ENCODE data around the gene NCKAP5.

Gene NCKAP5

GRCh38 chr2:132897111-132897510, 671.2 kb downstream of the NCKAP5 start:
- TF ChIP-seq, protein P1, sequence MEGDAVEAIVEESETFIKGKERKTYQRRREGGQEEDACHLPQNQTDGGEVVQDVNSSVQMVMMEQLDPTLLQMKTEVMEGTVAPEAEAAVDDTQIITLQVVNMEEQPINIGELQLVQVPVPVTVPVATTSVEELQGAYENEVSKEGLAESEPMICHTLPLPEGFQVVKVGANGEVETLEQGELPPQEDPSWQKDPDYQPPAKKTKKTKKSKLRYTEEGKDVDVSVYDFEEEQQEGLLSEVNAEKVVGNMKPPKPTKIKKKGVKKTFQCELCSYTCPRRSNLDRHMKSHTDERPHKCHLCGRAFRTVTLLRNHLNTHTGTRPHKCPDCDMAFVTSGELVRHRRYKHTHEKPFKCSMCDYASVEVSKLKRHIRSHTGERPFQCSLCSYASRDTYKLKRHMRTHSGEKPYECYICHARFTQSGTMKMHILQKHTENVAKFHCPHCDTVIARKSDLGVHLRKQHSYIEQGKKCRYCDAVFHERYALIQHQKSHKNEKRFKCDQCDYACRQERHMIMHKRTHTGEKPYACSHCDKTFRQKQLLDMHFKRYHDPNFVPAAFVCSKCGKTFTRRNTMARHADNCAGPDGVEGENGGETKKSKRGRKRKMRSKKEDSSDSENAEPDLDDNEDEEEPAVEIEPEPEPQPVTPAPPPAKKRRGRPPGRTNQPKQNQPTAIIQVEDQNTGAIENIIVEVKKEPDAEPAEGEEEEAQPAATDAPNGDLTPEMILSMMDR (IDR thresholded peaks at IDR 0.05; ENCODE audit: low read depth, low read length, missing control alignments) = no peak
- H3K4me3 ChIP-seq (ENCODE audit: low read depth, low read length) = no peak overlapping the region
- DNase-seq (ENCODE audit: low read depth) = no peak
- in situ Hi-C loops (cut with HindIII; ENCODE audit: low sequenced_read_pairs) = no loop called here

DNA sequence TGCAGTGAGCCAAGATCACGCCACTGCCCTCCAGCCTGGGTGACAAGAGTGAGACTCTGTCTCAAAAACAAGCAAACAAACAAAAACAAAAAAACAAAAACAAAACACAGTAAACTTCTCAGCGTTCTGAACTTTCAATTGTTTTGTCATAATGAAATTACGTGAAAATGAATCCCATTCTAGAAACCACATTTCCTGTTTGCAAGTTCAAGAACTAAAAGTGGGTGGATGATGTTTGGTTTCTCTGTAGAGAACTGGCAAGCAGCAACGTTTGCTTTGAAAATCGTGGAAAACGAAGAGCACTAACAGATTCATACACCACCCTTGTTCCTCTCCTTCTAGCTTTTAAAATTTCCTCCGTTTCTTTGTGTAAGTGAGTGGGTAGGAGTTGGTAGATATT, 672.2 kb downstream of the NCKAP5 start:
- TF ChIP-seq, protein P1 (IDR thresholded peaks at IDR 0.05; ENCODE audit: low read depth, low read length, missing control alignments) = no peak
- in situ Hi-C loops (cut with HindIII; ENCODE audit: low sequenced_read_pairs) = no loop called here
- H3K4me3 ChIP-seq (ENCODE audit: low read depth, low read length) = no peak overlapping the region
- no peak for DNase-seq (ENCODE audit: low read depth)

DNA sequence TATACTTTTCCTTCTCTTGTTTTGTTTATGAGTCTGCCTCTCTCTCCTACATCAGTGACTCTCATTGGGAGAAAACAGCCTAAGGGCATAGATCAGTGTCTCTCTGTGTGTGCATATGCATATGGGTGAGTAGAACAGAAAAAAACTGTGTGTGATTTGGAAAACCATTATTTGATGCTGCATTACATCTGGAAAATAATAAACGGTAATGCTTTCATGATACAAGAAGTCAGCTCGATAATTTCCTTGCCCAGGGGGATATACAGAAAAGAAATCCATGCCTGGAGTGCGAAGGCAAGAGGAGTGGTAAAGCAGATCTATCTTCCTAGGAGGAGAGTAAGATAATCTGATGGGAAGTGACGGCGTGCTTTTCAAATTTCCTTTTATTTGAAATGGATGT, 676.8 kb downstream of the NCKAP5 start:
- in situ Hi-C loops (cut with HindIII; ENCODE audit: low sequenced_read_pairs) = no loop called here
- TF ChIP-seq, protein P1 (IDR thresholded peaks at IDR 0.05; ENCODE audit: low read depth, low read length, missing control alignments) = no peak
- DNase-seq (ENCODE audit: low read depth) = no peak
- no peak overlapping the region for H3K4me3 ChIP-seq (ENCODE audit: low read depth, low read length)

- DNase-seq (ENCODE audit: low read depth) = no peak
- in situ Hi-C loops (cut with HindIII; ENCODE audit: low sequenced_read_pairs) = no loop called here
- no peak overlapping the region for H3K4me3 ChIP-seq (ENCODE audit: low read depth, low read length)
- TF ChIP-seq, protein P1 (IDR thresholded peaks at IDR 0.05; ENCODE audit: low read depth, low read length, missing control alignments) = no peak
These were observed 681.7 kb downstream of the NCKAP5 start for GRCh38 chr2:132886574-132886973.

DNA sequence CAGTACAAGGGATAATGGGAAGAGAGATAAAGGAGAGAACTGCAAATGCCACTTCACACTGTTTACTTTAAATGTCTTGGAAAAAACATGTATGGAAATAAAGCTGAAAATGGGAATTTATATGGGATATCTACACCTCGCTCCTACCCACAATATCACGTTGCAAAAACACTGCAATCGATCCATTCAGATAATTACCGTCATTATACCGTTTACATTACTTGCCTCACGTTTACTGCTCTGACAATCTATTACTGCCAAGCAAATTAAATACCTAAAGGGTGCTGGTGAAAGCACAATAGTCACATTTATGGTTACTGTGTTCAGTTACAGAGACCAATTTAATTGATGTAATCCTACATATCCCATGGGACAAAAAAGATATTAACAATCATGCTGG, 683.6 kb downstream of the NCKAP5 start:
- H3K4me3 ChIP-seq (ENCODE audit: low read depth, low read length) = no peak overlapping the region
- in situ Hi-C loops (cut with HindIII; ENCODE audit: low sequenced_read_pairs) = no loop called here
- TF ChIP-seq, protein P1 (IDR thresholded peaks at IDR 0.05; ENCODE audit: low read depth, low read length, missing control alignments) = no peak
- no peak for DNase-seq (ENCODE audit: low read depth)

GRCh38 chr2:132884292-132884691, 684.0 kb downstream of the NCKAP5 start:
- in situ Hi-C loops (cut with HindIII; ENCODE audit: low sequenced_read_pairs) = no loop called here
- no peak for DNase-seq (ENCODE audit: low read depth)
- no peak overlapping the region for H3K4me3 ChIP-seq (ENCODE audit: low read depth, low read length)
- TF ChIP-seq, protein P1 (IDR thresholded peaks at IDR 0.05; ENCODE audit: low read depth, low read length, missing control alignments) = no peak

DNA sequence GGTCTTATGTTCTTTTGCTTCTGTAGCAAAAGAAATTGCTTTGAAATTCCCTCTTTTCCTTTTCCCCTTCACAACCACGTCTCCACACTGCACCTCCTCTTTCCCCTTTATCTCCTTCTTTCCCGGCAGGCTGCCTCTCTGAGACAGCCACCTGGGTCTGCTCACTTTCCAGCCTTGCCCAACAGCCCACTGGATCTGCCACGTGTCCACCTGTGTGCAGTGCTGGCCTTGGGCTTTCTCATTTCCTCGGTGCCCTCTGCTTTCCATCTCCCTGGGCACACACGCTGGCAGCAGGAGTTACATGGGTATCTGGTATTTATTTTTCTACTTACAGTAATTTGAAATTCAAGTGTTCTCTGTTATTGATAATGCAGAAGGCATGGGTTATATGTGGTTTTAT, 684.8 kb downstream of the NCKAP5 start:
- in situ Hi-C loops (cut with HindIII; ENCODE audit: low sequenced_read_pairs) = no loop called here
- H3K4me3 ChIP-seq (ENCODE audit: low read depth, low read length) = no peak overlapping the region
- TF ChIP-seq, protein P1 (IDR thresholded peaks at IDR 0.05; ENCODE audit: low read depth, low read length, missing control alignments) = no peak
- no peak for DNase-seq (ENCODE audit: low read depth)
